HCT116 (cell line): ENCODE measurements around the gene RGP1. TPM values are rescaled to one million over a fixed set of nuclear protein-coding genes. Genes with fewer than 3 reads are reported as not detected.
A peak's percentile ranks its signal among the peaks of the same experiment; 100 is the strongest.

Experiments
- ATAC-seq: fragments of 200-7000 bp; cut with Tn5 transposase; 2 replicates; pipeline ENCODE4 v1.9.1; 2020; ENCODE audit warnings: mild to moderate bottlenecking, moderate library complexity
- Bru-seq: library from RNA; stranded (reverse); fragments of 400-500 nt; gene quantifications from one replicate; lab custom pipeline; 2021; lab: Mats Ljungman, UMichigan
- BruChase-seq, 2 experiments: library from RNA; stranded (reverse); fragments of 400-500 nt; gene quantifications; one replicate each; lab custom pipeline; 2021; lab: Mats Ljungman, UMichigan
- BruUV-seq: library from RNA; stranded (reverse); fragments of 400-500 nt; replicated peaks from 2 replicates; lab custom pipeline; 2021; lab: Mats Ljungman, UMichigan
- CTCF ChIA-PET: fragments of 300-600 bp; sonication (Branson Sonifier 250); formaldehyde crosslinking; loops from one replicate; lab custom pipeline; 2021; ENCODE audit warnings: antibody characterized with exemption; lab: Charles Lee
- POLR2A ChIA-PET: fragments of 300-600, 350-600 bp; sonication (Branson Sonifier 250); formaldehyde crosslinking; loops from one replicate; lab custom pipeline; 2021; ENCODE audit warnings: antibody characterized with exemption; lab: Charles Lee
- RAD21 ChIA-PET, 2 experiments: fragments of 300-600 bp; sonication (Branson Sonifier 250); formaldehyde crosslinking; loops; one replicate each; lab custom pipeline; 2023; ENCODE audit warnings: low total read pairs in 2 of 2; ENCODE audit not compliant: uncharacterized antibody in 2 of 2, unreplicated experiment in 2 of 2, low non-redundant PET in 1 of 2; lab: Charles Lee
- DNase-seq: peaks from one replicate; pipeline ENCODE4 v3.0.0-alpha.2; 2010; ENCODE audit warnings: low read depth, low spot score
- H2AFZ ChIP-seq: fragments of 200-600 bp; shearing (Covaris generic), sonication (generic); 2 replicates; pipeline ENCODE4 v1.6.1; 2017; ENCODE audit warnings: low read depth, mixed run types, mixed read lengths, antibody characterized with exemption, low read length; ENCODE audit not compliant: poor library complexity, severe bottlenecking
- H3K27ac ChIP-seq: 2 replicates; pipeline ENCODE4 v1.5.1; 2012; ENCODE audit warnings: low read depth, low read length
- H3K27me3 ChIP-seq: fragments of 200-600 bp; sonication (generic); 2 replicates; pipeline ENCODE4 v1.6.1; 2016; ENCODE audit warnings: mixed run types, low read length, mixed read lengths; ENCODE audit not compliant: insufficient read depth
- H3K36me3 ChIP-seq, 2 experiments: fragments of 200-500 bp in 1 of 2; fragments of 200-600 bp in 1 of 2; sonication (Bioruptor generic) in 1 of 2; sonication (generic) in 1 of 2; 2 replicates each; pipeline versions ENCODE4 v1.5.1 to v1.6.1; 2014 to 2016; ENCODE audit warnings: low read length in 2 of 2, inconsistent platforms in 1 of 2, mixed read lengths in 1 of 2, mixed run types in 1 of 2; ENCODE audit not compliant: insufficient read depth in 2 of 2, control insufficient read depth in 1 of 2
- H3K4me1 ChIP-seq, 2 experiments: fragments of 200-600 bp in 1 of 2; sonication (generic) in 1 of 2; 2 replicates each; pipeline versions ENCODE4 v1.5.1 to v1.6.1; 2012 to 2017; ENCODE audit warnings: low read length in 2 of 2, inconsistent platforms in 1 of 2, mild to moderate bottlenecking in 1 of 2, mixed read lengths in 1 of 2, mixed run types in 1 of 2, moderate library complexity in 1 of 2; ENCODE audit not compliant: insufficient read depth in 2 of 2, control insufficient read depth in 1 of 2
- H3K4me2 ChIP-seq: fragments of 200-600 bp; sonication (generic); 2 replicates; pipeline ENCODE4 v1.6.1; 2017; ENCODE audit warnings: mixed run types, low read length, mixed read lengths
- H3K4me3 ChIP-seq, 2 experiments: fragments of 200-600 bp in 1 of 2; sonication (generic) in 1 of 2; replicated peaks in 1 of 2; 2 replicates each; pipeline ENCODE4 v1.5.1; 2011 to 2016; ENCODE audit warnings: low read length in 2 of 2, control low read depth in 1 of 2, low read depth in 1 of 2, mild to moderate bottlenecking in 1 of 2, mixed read lengths in 1 of 2, mixed run types in 1 of 2
- H3K79me2 ChIP-seq: fragments of 200-600 bp; sonication (generic); 2 replicates; pipeline ENCODE4 v1.6.1; 2017; ENCODE audit warnings: mild to moderate bottlenecking, mixed run types, low read length, moderate library complexity, mixed read lengths; ENCODE audit not compliant: insufficient read depth
- H3K9ac ChIP-seq: fragments of 200-600 bp; sonication (generic); 2 replicates; pipeline ENCODE4 v1.6.1; 2016; ENCODE audit warnings: low read length, mixed read lengths
- H3K9me2 ChIP-seq: fragments of 200-600 bp; sonication (generic), shearing (Covaris generic); 2 replicates; pipeline ENCODE4 v1.6.1; 2017; ENCODE audit warnings: mixed run types, mild to moderate bottlenecking, moderate library complexity; ENCODE audit not compliant: insufficient read depth
- H3K9me3 ChIP-seq, 2 experiments: fragments of 200-500 bp in 1 of 2; fragments of 200-600 bp in 1 of 2; sonication (Bioruptor generic) in 1 of 2; sonication (generic) in 1 of 2; 2 replicates each; pipeline ENCODE4 v1.6.1; 2014 to 2017; ENCODE audit warnings: low read length in 2 of 2, mixed read lengths in 2 of 2, inconsistent platforms in 1 of 2, low read depth in 1 of 2, mild to moderate bottlenecking in 1 of 2, mixed run types in 1 of 2, moderate library complexity in 1 of 2; ENCODE audit not compliant: control insufficient read depth in 1 of 2, insufficient read depth in 1 of 2
- H4K20me1 ChIP-seq: fragments of 200-600 bp; sonication (generic), shearing (Covaris generic); 2 replicates; pipeline ENCODE4 v1.6.1; 2017; ENCODE audit warnings: mixed run types, mild to moderate bottlenecking, moderate library complexity; ENCODE audit not compliant: insufficient read depth
- CBX3 ChIP-seq: IDR thresholded peaks from 2 replicates; pipeline ENCODE4 v1.6.1; 2012; ENCODE audit warnings: low read depth
- CTCF ChIP-seq, 3 experiments: fragments of 200-600 bp in 1 of 3; sonication (generic) in 1 of 3; IDR thresholded peaks in 2 of 3; conservative IDR thresholded peaks in 1 of 3; 2 replicates each; pipeline ENCODE4 v1.5.1; 2012 to 2017; ENCODE audit warnings: low read depth in 2 of 3, low read length in 2 of 3, antibody characterized with exemption in 1 of 3, borderline replicate concordance in 1 of 3, control low read depth in 1 of 3, mild to moderate bottlenecking in 1 of 3, mixed read lengths in 1 of 3, mixed run types in 1 of 3, moderate library complexity in 1 of 3; ENCODE audit not compliant: insufficient read depth in 1 of 3
- EGR1 ChIP-seq: IDR thresholded peaks from 2 replicates; pipeline ENCODE4 v1.6.1; 2012; ENCODE audit warnings: low read depth
- FOSL1 ChIP-seq: IDR thresholded peaks from 2 replicates; pipeline ENCODE4 v1.6.1; 2012; ENCODE audit warnings: low read depth
- POLR2AphosphoS5 ChIP-seq: IDR thresholded peaks from 2 replicates; pipeline ENCODE4 v1.6.1; 2011; ENCODE audit warnings: mild to moderate bottlenecking, low read depth, low read length, moderate library complexity
- TCF7L2 ChIP-seq: IDR thresholded peaks from 2 replicates; pipeline ENCODE4 v1.7.0; 2011; ENCODE audit warnings: borderline replicate concordance, inconsistent platforms; ENCODE audit not compliant: insufficient read depth, insufficient read length; ENCODE audit errors: extremely low read depth
- ZFX ChIP-seq: fragments of 450-650 bp; IDR thresholded peaks from 2 replicates; pipeline ENCODE4 v1.6.1; 2017
- intact Hi-C: fragments of 100-400 bp; cut with micrococcal nuclease; formaldehyde crosslinking; loops from 2 replicates; pipeline ENCODE4 v1.10.0; 2022
- long read RNA-seq: library from polyadenylated mRNA; unstranded; transcript quantifications from one replicate; pipeline ENCODE4 v2.0.0, GENCODE V29; 2021; ENCODE audit not compliant: unreplicated experiment
- polyA plus RNA-seq: library from polyadenylated mRNA; unstranded; fragments of >200 nt; gene quantifications from 2 replicates; pipeline ENCODE4 v1.2.1, GENCODE V29; 2012; ENCODE audit warnings: missing spikeins
- total RNA-seq: library from RNA; stranded (reverse); gene quantifications from one replicate; pipeline ENCODE4 v1.2.1, GENCODE V29; 2021; ENCODE audit not compliant: unreplicated experiment

The RGP1 gene
- 32.6 TPM for total RNA-seq
- 18.2 and 20.4 TPM in 2 replicates for polyA plus RNA-seq
- Bru-seq, nascent RNA, result percentile 84 among the genes with signal in this experiment
- percentile 98 among the genes with signal in this experiment for BruChase-seq, experiment 1, labeled RNA remaining after a 6-hour chase
- BruChase-seq, experiment 2, labeled RNA remaining after a 2-hour chase, result percentile 96 among the genes with signal in this experiment
- long read RNA-seq, full-length matches to known transcripts, result 1 of 46 reads
- long read RNA-seq, partial matches to known transcripts, result 4 of 46 reads
- long read RNA-seq, other reads (novel, unspliced or antisense), result 41 of 46 reads

- H3K27ac ChIP-seq, result peak within 1 kb of the TSS; percentile 98
- H4K20me1 ChIP-seq, result peaks cover 7% of the 10 kb centered on the region; the same call in 1 of the 2 replicates
- TF ChIP-seq ZFX (peak; percentile 74), FOSL1 (no peak), POLR2AphosphoS5 (peak; percentile 67; the same call in 1 of the 2 replicates), CBX3 (no peak), TCF7L2 (no peak), CTCF (IDR thresholded peaks at IDR 0.05 in 2 of 3, conservative IDR thresholded peaks at IDR 0.05 in 1 of 3; ENCODE audit: borderline replicate concordance in 1 of 3, insufficient read depth in 1 of 3, low read depth in 2 of 3, low read length in 2 of 3) (no peak), EGR1 (no peak)
- H3K9me2 ChIP-seq, result no peaks in the 10 kb centered on the region
- intact Hi-C loops, result loop anchor here (1.0 kb wide), 1 partner anchor 17 kb away; the partner anchor contains the start of genes CREB3 and TLN1
- H3K4me2 ChIP-seq, result peak within 1 kb of the TSS; percentile 96
- H3K27me3 ChIP-seq, result no peaks in the 10 kb centered on the region
- ATAC-seq, result peak; percentile 87
- H2AFZ ChIP-seq, result no peak within 1 kb of the TSS
- H3K4me1 ChIP-seq, result peaks cover 21 to 25% of the 10 kb centered on the region in 2 experiments
- POLR2A ChIA-PET, result interaction anchor here (1.7 to 2.5 kb wide), 2 partner anchors 10 to 16 kb away, joined by 5 to 23 read pairs; partner anchors contain the start of genes CREB3 and TLN1
- peak within 1 kb of the TSS; percentile 89 to 92 for H3K4me3 ChIP-seq
- CTCF ChIA-PET, result interaction anchor here (1.0 to 2.7 kb wide), 6 partner anchors 12 to 274 kb away, joined by 3 to 15 read pairs (median 3); partner anchors contain the start of genes CREB3 and TLN1
- peak; percentile 42 for DNase-seq
- BruUV-seq, result no TSS peak
- RAD21 ChIA-PET, result interaction anchor here in 1 of 2 experiments (0.5 kb wide), 1 partner anchor 61 kb away, joined by 5 read pairs; no protein-coding TSS in a partner anchor
- H3K9me3 ChIP-seq, result no peaks in the 10 kb centered on the region
- peak within 1 kb of the TSS; percentile 88 for H3K9ac ChIP-seq
- H3K36me3 ChIP-seq, result peaks cover 31 to 35% of the 10 kb centered on the region in 2 experiments; a peak in 3 of 4 replicates
- peaks cover 62% of the 10 kb centered on the region for H3K79me2 ChIP-seq
Measured at GRCh38 chr9:35748858-35749514, at the start of gene RGP1, which contains the start of gene GBA2. TSS of gene RGP1 (plus strand) at chr9:35749287. CDS start at chr9:35749756, 469 bp downstream. TSS of gene GBA2 (minus strand) at chr9:35749228. CDS start at chr9:35748704, 524 bp downstream.
